Measurements from ENCODE around the gene ANXA11.

DNA sequence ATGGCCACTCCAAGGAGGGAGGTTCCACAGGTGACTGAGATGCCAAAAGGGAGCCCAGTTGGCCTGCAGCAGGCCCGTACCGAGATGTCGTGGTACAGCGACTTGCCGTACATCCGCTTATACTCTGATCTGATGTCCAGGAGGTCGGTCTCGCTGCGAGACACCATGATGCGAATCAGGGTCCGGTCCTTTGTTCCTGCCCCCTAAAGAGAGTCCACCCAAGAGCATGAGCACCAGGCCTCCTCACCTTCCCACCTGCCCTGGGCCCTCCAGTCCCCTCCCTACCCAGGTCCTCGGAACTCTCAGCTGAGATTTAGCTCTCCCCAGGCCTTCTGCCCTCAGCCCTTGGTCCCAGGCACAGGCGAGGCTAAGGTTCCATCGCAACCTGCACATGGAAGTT is 47.8 kb downstream of the ANXA11 start:
- no peak for TF ChIP-seq CTCF (IDR thresholded peaks at IDR 0.05)
- no peak for TF ChIP-seq POLR2A (IDR thresholded peaks at IDR 0.05)

Measured in breast epithelium (tissue), 3 donors.